BE2C (cell line): ENCODE measurements around the gene IFITM1.
"Not testable (repeated sequence)": the region's sequence is repeated elsewhere in the genome, so short reads cannot be mapped to it uniquely, and the experiment has no call there.

Experiments
- DNase-seq: peaks from one replicate; pipeline ENCODE4 v3.0.0-alpha.2; 2020
- H3K27me3 ChIP-seq: fragments of 250-450 bp; sonication (Bioruptor Pico); 2 replicates; pipeline ENCODE4 v1.5.1; 2020; ENCODE audit warnings: mild to moderate bottlenecking
- H3K36me3 ChIP-seq: fragments of 250-450 bp; sonication (Bioruptor Pico); 2 replicates; pipeline ENCODE4 v1.5.1; 2020; ENCODE audit warnings: mild to moderate bottlenecking
- H3K4me1 ChIP-seq: fragments of 250-450 bp; sonication (Bioruptor Pico); 2 replicates; pipeline ENCODE4 v1.5.1; 2020
- H3K4me3 ChIP-seq: 2 replicates; pipeline ENCODE4 v1.5.1; 2011; ENCODE audit warnings: low read depth, low read length
- H3K9me3 ChIP-seq: fragments of 250-450 bp; sonication (Bioruptor Pico); 2 replicates; pipeline ENCODE4 v1.5.1; 2020
- CTCF ChIP-seq: IDR thresholded peaks from 2 replicates; pipeline ENCODE4 v1.5.1; 2012; ENCODE audit warnings: mild to moderate bottlenecking, low read depth, low read length

The IFITM1 gene

GRCh38 chr11:326592-326841 is 12.7 kb downstream of the IFITM1 start:
- H3K36me3 ChIP-seq = no peaks in the 10 kb centered on the region
- no peaks in the 10 kb centered on the region for H3K27me3 ChIP-seq
- no peak for TF ChIP-seq CTCF
- H3K4me3 ChIP-seq = no peak overlapping the region
- DNase-seq = no peak
- no peaks in the 10 kb centered on the region for H3K9me3 ChIP-seq
- H3K4me1 ChIP-seq = no peaks in the 10 kb centered on the region

- H3K4me3 ChIP-seq = no peak overlapping the region
- no peaks in the 10 kb centered on the region for H3K4me1 ChIP-seq
- TF ChIP-seq CTCF = no peak
- no peaks in the 10 kb centered on the region for H3K36me3 ChIP-seq
- no peaks in the 10 kb centered on the region for H3K27me3 ChIP-seq
- no peaks in the 10 kb centered on the region for H3K9me3 ChIP-seq
- no peak for DNase-seq
Observed at GRCh38 chr11:326842-327580, 13.2 kb downstream of the IFITM1 start.

- Histone ChIP-seq H3K9me3 (no peaks in the 10 kb centered on the region), H3K36me3 (no peaks in the 10 kb centered on the region), H3K4me3 (no peak overlapping the region), H3K27me3 (no peaks in the 10 kb centered on the region), H3K4me1 (no peaks in the 10 kb centered on the region)
- no peak for DNase-seq
- TF ChIP-seq CTCF = no peak
Observed at GRCh38 chr11:327581-327923, 13.7 kb downstream of the IFITM1 start.

- H3K4me1 ChIP-seq = no peaks in the 10 kb centered on the region
- no peak for TF ChIP-seq CTCF
- H3K9me3 ChIP-seq = no peaks in the 10 kb centered on the region
- H3K27me3 ChIP-seq = no peaks in the 10 kb centered on the region
- no peak overlapping the region for H3K4me3 ChIP-seq
- no peak for DNase-seq
- H3K36me3 ChIP-seq = no peaks in the 10 kb centered on the region
Observed at GRCh38 chr11:328012-328411, 14.2 kb downstream of the IFITM1 start.

- H3K4me1 ChIP-seq, H3K36me3 ChIP-seq, H3K4me3 ChIP-seq, DNase-seq, H3K9me3 ChIP-seq, H3K27me3 ChIP-seq: not testable (repeated sequence)
Observed at GRCh38 chr11:328516-329100, 14.8 kb downstream of the IFITM1 start.

GRCh38 chr11:329886-330253 is 16.0 kb downstream of the IFITM1 start:
- no peaks in the 10 kb centered on the region for H3K36me3 ChIP-seq
- TF ChIP-seq CTCF = no peak
- no peak for DNase-seq
- no peak overlapping the region for H3K4me3 ChIP-seq
- H3K4me1 ChIP-seq = no peaks in the 10 kb centered on the region
- H3K27me3 ChIP-seq = no peaks in the 10 kb centered on the region
- H3K9me3 ChIP-seq = no peaks in the 10 kb centered on the region

- H3K9me3 ChIP-seq = no peaks in the 10 kb centered on the region
- H3K36me3 ChIP-seq = no peaks in the 10 kb centered on the region
- H3K27me3 ChIP-seq = no peaks in the 10 kb centered on the region
- no peak for DNase-seq
- no peak overlapping the region for H3K4me3 ChIP-seq
- TF ChIP-seq CTCF = no peak
- no peaks in the 10 kb centered on the region for H3K4me1 ChIP-seq
Observed at GRCh38 chr11:330307-330693, 16.5 kb downstream of the IFITM1 start.
